Adrenal gland (tissue), 5 donors: Measurements from ENCODE around the gene PRR35.

Experiments
- CTCF ChIP-seq, 6 experiments: fragments of 450-650 bp in 4 of 6; fragments of 200-600 bp in 2 of 6; sonication (generic) in 1 of 6; IDR thresholded peaks; 1 replicate in 5 of 6; 2 replicates in 1 of 6; pipeline versions ENCODE4 v1.5.1 to v1.8.0; 2016 to 2021; ENCODE audit warnings: antibody characterized with exemption in 6 of 6, mild to moderate bottlenecking in 2 of 6, moderate library complexity in 1 of 6
- POLR2A ChIP-seq, 2 donors: fragments of 450-650 bp; IDR thresholded peaks; one replicate each; pipeline ENCODE4 v1.6.1; 2017; ENCODE audit warnings: antibody characterized with exemption in 2 of 2, mild to moderate bottlenecking in 2 of 2, moderate library complexity in 1 of 2
- donor health status: DM: no; HTN: no; CAD: no.

GRCh38 chr16:518858-519257, 41.3 kb upstream of the PRR35 start:
- TF ChIP-seq CTCF (IDR thresholded peaks at IDR 0.05) (no peak), POLR2A (IDR thresholded peaks at IDR 0.05) (no peak)
